Measurements from ENCODE around the gene FAT3.

Gene FAT3

GRCh38 chr11:92227230-92227814 is 2.7 kb downstream of the FAT3 start:
- DNase-seq (ENCODE audit: extremely low read depth, low read depth), result no peak
- no peak for TF ChIP-seq CTCF (IDR thresholded peaks at IDR 0.05; ENCODE audit: low read depth, low read length)

DNA sequence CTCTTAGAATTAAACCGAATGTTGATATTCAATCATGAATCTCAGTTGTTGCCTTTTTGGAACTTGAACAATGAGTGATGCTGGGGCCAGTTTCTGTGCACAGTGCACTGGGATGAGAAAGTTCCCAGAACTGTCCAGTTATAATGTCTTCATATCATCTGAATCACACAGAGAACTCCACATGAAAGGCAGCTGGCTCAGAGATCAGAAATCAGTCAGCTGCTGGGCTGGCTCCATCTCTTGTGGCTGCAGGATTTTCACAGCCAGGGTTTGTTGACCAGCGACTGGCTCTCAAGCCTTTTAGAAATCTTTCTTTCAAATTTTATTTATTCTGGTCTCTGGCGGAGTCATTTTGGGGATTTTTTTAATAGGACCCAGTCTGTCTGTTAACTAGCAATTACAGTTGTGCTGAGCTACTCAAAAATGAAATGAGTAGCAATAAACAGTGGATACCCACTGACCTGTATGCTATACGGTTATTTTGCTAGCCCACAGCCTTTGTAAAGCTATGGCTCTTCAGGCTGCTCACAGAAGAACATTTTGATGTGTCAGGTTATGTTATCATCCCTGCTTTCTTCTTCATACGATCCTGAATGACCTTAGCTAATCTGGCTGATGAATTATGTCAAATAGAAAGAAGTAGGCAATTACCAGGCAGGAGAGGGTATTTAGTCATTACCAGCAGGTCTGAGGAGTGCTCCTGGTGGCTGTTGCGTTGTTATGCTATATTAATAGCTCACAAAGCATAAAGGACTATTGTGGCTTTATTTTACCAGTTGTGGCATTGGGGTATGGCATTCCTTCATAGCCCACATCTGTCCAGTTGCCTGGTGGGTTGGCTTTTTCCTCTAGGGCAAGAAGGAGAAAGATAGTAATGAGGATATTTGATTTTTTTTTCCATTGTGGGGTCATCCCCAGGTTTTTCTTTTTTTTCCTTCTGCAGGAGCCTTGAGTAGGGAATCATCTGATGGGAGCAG is 3.6 kb downstream of the FAT3 start:
- DNase-seq (ENCODE audit: extremely low read depth, low read depth), result no peak
- no peak for TF ChIP-seq CTCF (IDR thresholded peaks at IDR 0.05; ENCODE audit: low read depth, low read length)

GRCh38 chr11:92236856-92237255 is 12.2 kb downstream of the FAT3 start:
- no peak for DNase-seq (ENCODE audit: extremely low read depth, low read depth)
- TF ChIP-seq CTCF (IDR thresholded peaks at IDR 0.05; ENCODE audit: low read depth, low read length), result no peak

DNA sequence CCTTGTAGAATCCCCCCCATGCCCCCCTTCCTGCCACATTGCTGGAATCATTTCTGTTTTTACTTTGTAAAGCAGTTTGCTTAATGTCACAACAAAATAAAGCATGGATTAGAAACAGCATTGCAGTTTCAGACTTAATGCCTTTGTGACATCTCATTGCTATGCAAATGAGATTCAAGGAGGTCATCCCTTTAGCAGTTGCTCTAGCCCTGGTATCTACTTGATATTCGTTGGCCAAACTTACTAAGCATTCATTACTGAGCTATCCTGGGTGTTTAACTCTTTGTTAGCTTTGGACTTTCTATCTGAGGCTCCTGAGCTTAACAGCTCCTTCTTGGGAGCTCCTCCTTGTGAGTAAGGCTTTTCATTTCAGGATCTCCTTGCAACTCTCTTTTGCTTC is 16.3 kb downstream of the FAT3 start:
- no peak for TF ChIP-seq CTCF (IDR thresholded peaks at IDR 0.05; ENCODE audit: low read depth, low read length)
- no peak for DNase-seq (ENCODE audit: extremely low read depth, low read depth)

DNA sequence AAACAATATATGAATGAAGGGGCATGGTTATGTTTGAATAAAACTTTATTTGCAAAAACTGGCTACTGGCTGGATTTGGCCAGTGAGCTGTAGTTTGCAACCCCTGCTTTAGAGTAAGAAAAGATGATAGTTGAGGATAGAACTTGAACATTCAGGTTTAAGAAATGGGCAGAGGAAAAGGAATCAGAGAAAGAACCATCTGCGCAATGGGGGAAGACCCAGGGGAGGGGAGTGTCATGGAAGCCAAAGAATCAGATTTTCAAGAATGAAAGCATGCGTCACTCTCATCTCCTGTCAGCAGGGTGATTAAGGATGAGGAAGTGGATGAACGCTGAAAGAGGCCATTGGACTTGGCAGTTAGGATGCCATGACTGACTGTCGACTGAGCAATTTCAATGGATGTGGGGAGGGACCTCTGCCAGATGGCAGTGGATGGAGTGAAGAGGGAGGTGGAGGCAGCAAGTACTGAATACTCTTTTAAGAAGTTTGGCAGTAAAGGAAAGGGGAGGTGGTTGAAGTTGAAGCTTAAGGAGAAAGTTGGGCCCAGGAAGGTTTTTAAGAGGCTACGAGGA is 21.2 kb downstream of the FAT3 start:
- no peak for TF ChIP-seq CTCF (IDR thresholded peaks at IDR 0.05; ENCODE audit: low read depth, low read length)
- no peak for DNase-seq (ENCODE audit: extremely low read depth, low read depth)

DNA sequence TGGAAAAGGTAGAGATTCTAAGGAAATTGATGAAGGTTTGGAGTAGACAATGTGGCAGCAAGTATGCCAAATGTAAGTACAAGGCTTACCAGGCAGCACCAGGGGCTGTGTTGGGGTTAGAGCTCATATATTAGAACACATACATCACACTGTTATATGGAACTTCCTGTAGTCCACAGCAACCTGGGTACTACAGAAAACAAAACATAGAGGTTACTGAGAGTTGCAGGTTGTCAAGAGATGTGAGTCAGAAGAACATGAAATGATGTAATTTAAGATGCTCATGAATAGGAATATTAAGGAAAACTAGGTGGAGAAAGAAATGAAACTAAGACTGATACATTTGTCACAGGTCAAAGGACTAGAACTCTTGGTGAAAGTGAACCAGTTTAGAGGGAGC is 22.0 kb downstream of the FAT3 start:
- no peak for TF ChIP-seq CTCF (IDR thresholded peaks at IDR 0.05; ENCODE audit: low read depth, low read length)
- DNase-seq (ENCODE audit: extremely low read depth, low read depth), result no peak
